ENCODE measurements around the gene LRCOL1. TPM values are rescaled to one million over a fixed set of nuclear protein-coding genes. Genes with fewer than 3 reads are reported as not detected.

Gene LRCOL1
- total RNA-seq, 2 experiments from 2014 or later: not detected

GRCh38 chr12:132633901-132634300 is 23.5 kb upstream of the LRCOL1 start:
- no peaks in the 10 kb centered on the region for H3K4me1 Mint-ChIP-seq
- peaks cover 75% of the 10 kb centered on the region for H3K36me3 Mint-ChIP-seq (ENCODE audit: low read depth)
- ATAC-seq (no peak), DNase-seq (no peak)
- H3K4me3 Mint-ChIP-seq: no peak overlapping the region
- no peaks in the 10 kb centered on the region for H3K9me3 Mint-ChIP-seq (ENCODE audit: low read depth)
- H3K27me3 Mint-ChIP-seq: no peaks in the 10 kb centered on the region
- intact Hi-C loops (cut with DNase I, micrococcal nuclease): no loop called here
- no peak overlapping the region for H3K27ac Mint-ChIP-seq
- CTCF ChIA-PET: no interaction called here
- POLR2A ChIA-PET: no interaction called here

- Mint-ChIP-seq H3K4me3 (no peak overlapping the region), H3K9me3 (ENCODE audit: low read depth) (no peaks in the 10 kb centered on the region), H3K36me3 (ENCODE audit: low read depth) (peaks cover 76% of the 10 kb centered on the region), H3K4me1 (no peaks in the 10 kb centered on the region), H3K27me3 (no peaks in the 10 kb centered on the region), H3K27ac (no peak overlapping the region)
- ATAC-seq (no peak), DNase-seq (no peak)
- POLR2A ChIA-PET: no interaction called here
- CTCF ChIA-PET: no interaction called here
- intact Hi-C loops (cut with DNase I, micrococcal nuclease): no loop called here
Observed at GRCh38 chr12:132633398-132633797, 23.0 kb upstream of the LRCOL1 start.

- ChIA-PET POLR2A (no interaction called here), CTCF (no interaction called here)
- intact Hi-C loops (cut with DNase I, micrococcal nuclease): no loop called here
- ATAC-seq: no peak
- Mint-ChIP-seq H3K27me3 (no peaks in the 10 kb centered on the region), H3K4me3 (no peak overlapping the region), H3K27ac (no peak overlapping the region), H3K9me3 (ENCODE audit: low read depth) (no peaks in the 10 kb centered on the region), H3K4me1 (no peaks in the 10 kb centered on the region), H3K36me3 (ENCODE audit: low read depth) (peaks cover 74% of the 10 kb centered on the region)
- DNase-seq: no peak
Observed at GRCh38 chr12:132632521-132633228, 22.3 kb upstream of the LRCOL1 start.

- H3K27me3 Mint-ChIP-seq: no peaks in the 10 kb centered on the region
- CTCF ChIA-PET: no interaction called here
- no peak overlapping the region for H3K27ac Mint-ChIP-seq
- no peak for DNase-seq
- no peak for ATAC-seq
- POLR2A ChIA-PET: no interaction called here
- H3K9me3 Mint-ChIP-seq (ENCODE audit: low read depth): no peaks in the 10 kb centered on the region
- no peak overlapping the region for H3K4me3 Mint-ChIP-seq
- no peaks in the 10 kb centered on the region for H3K4me1 Mint-ChIP-seq
- H3K36me3 Mint-ChIP-seq (ENCODE audit: low read depth): peaks cover 68% of the 10 kb centered on the region
- intact Hi-C loops (cut with DNase I, micrococcal nuclease): no loop called here
Observed at GRCh38 chr12:132631666-132632065, 21.3 kb upstream of the LRCOL1 start.

- no peak overlapping the region for H3K27ac Mint-ChIP-seq
- H3K36me3 Mint-ChIP-seq (ENCODE audit: low read depth): peaks cover 60% of the 10 kb centered on the region
- H3K4me1 Mint-ChIP-seq: no peaks in the 10 kb centered on the region
- ATAC-seq: no peak
- no peak overlapping the region for H3K4me3 Mint-ChIP-seq
- intact Hi-C loops (cut with DNase I, micrococcal nuclease): no loop called here
- no peaks in the 10 kb centered on the region for H3K27me3 Mint-ChIP-seq
- CTCF ChIA-PET: interaction anchor here (0.9 kb wide), 1 partner anchor 15 kb away, joined by 4 read pairs; no protein-coding TSS in a partner anchor
- no peaks in the 10 kb centered on the region for H3K9me3 Mint-ChIP-seq (ENCODE audit: low read depth)
- POLR2A ChIA-PET: no interaction called here
- no peak for DNase-seq
Observed at GRCh38 chr12:132630672-132631071, 20.3 kb upstream of the LRCOL1 start.

GRCh38 chr12:132629330-132629729 is 18.9 kb upstream of the LRCOL1 start:
- ATAC-seq (no peak), DNase-seq (no peak)
- H3K9me3 Mint-ChIP-seq (ENCODE audit: low read depth): no peaks in the 10 kb centered on the region
- no peak overlapping the region for H3K4me3 Mint-ChIP-seq
- no peaks in the 10 kb centered on the region for H3K4me1 Mint-ChIP-seq
- ChIA-PET POLR2A (no interaction called here), CTCF (interaction anchor here (1.2 kb wide), 1 partner anchor 15 kb away, joined by 3 read pairs; no protein-coding TSS in a partner anchor)
- H3K27ac Mint-ChIP-seq: no peak overlapping the region
- H3K27me3 Mint-ChIP-seq: no peaks in the 10 kb centered on the region
- intact Hi-C loops (cut with DNase I, micrococcal nuclease): no loop called here
- peaks cover 51% of the 10 kb centered on the region for H3K36me3 Mint-ChIP-seq (ENCODE audit: low read depth)

- Mint-ChIP-seq H3K36me3 (ENCODE audit: low read depth) (peaks cover 26% of the 10 kb centered on the region), H3K9me3 (ENCODE audit: low read depth) (no peaks in the 10 kb centered on the region), H3K4me1 (peaks cover 4% of the 10 kb centered on the region), H3K4me3 (no peak overlapping the region), H3K27ac (no peak overlapping the region), H3K27me3 (no peaks in the 10 kb centered on the region)
- DNase-seq (no peak), ATAC-seq (no peak)
- ChIA-PET POLR2A (no interaction called here), CTCF (interaction anchor here (1.9 kb wide), 1 partner anchor 11 kb away, joined by 7 read pairs; no protein-coding TSS in a partner anchor)
- intact Hi-C loops (cut with DNase I, micrococcal nuclease): no loop called here
Observed at GRCh38 chr12:132625731-132626430, 15.5 kb upstream of the LRCOL1 start.

GRCh38 chr12:132624910-132625630 is 14.7 kb upstream of the LRCOL1 start:
- ChIA-PET POLR2A (interaction anchor here (0.7 kb wide), 1 partner anchor 310 kb away, joined by 3 read pairs; no protein-coding TSS in a partner anchor), CTCF (interaction anchor here (1.9 kb wide), 1 partner anchor 10 kb away, joined by 7 read pairs; no protein-coding TSS in a partner anchor)
- H3K4me3 Mint-ChIP-seq: no peak overlapping the region

GRCh38 chr12:132624186-132624855 is 13.9 kb upstream of the LRCOL1 start:
- DNase-seq: no peak
- Mint-ChIP-seq H3K4me1 (peaks cover 4% of the 10 kb centered on the region), H3K9me3 (ENCODE audit: low read depth) (no peaks in the 10 kb centered on the region), H3K36me3 (ENCODE audit: low read depth) (peaks cover 13% of the 10 kb centered on the region), H3K27ac (no peak overlapping the region), H3K4me3 (no peak overlapping the region), H3K27me3 (no peaks in the 10 kb centered on the region)
- CTCF ChIA-PET: interaction anchor here (0.9 to 1.9 kb wide), 2 partner anchors 10 kb away, joined by 3 to 7 read pairs; no protein-coding TSS in a partner anchor
- ATAC-seq: no peak
- intact Hi-C loops (cut with DNase I, micrococcal nuclease): no loop called here
- POLR2A ChIA-PET: no interaction called here

More at GRCh38 chr12:132624910-132625630, 14.7 kb upstream of the LRCOL1 start:
- no peaks in the 10 kb centered on the region for H3K9me3 Mint-ChIP-seq (ENCODE audit: low read depth)
- peaks cover 21% of the 10 kb centered on the region for H3K36me3 Mint-ChIP-seq (ENCODE audit: low read depth)
- no peak overlapping the region for H3K27ac Mint-ChIP-seq
- ATAC-seq (no peak), DNase-seq (no peak)
- peaks cover 4% of the 10 kb centered on the region for H3K4me1 Mint-ChIP-seq
- H3K27me3 Mint-ChIP-seq: no peaks in the 10 kb centered on the region
- intact Hi-C loops (cut with DNase I, micrococcal nuclease): no loop called here

- H3K4me3 Mint-ChIP-seq: no peak overlapping the region
- intact Hi-C loops (cut with DNase I, micrococcal nuclease): no loop called here
Observed at GRCh38 chr12:132623072-132623869, 12.9 kb upstream of the LRCOL1 start.

More at GRCh38 chr12:132623072-132623869, 12.9 kb upstream of the LRCOL1 start:
- H3K36me3 Mint-ChIP-seq (ENCODE audit: low read depth): peaks cover 7% of the 10 kb centered on the region
- DNase-seq (no peak), ATAC-seq (no peak)
- ChIA-PET CTCF (interaction anchor here (1.0 kb wide), 1 partner anchor 9 kb away, joined by 6 read pairs; no protein-coding TSS in a partner anchor), POLR2A (no interaction called here)
- H3K9me3 Mint-ChIP-seq (ENCODE audit: low read depth): no peaks in the 10 kb centered on the region
- H3K27ac Mint-ChIP-seq: no peak overlapping the region
- no peaks in the 10 kb centered on the region for H3K27me3 Mint-ChIP-seq
- H3K4me1 Mint-ChIP-seq: peaks cover 4% of the 10 kb centered on the region
